Measurements from ENCODE around the gene TNFRSF4.

The TNFRSF4 gene

DNA sequence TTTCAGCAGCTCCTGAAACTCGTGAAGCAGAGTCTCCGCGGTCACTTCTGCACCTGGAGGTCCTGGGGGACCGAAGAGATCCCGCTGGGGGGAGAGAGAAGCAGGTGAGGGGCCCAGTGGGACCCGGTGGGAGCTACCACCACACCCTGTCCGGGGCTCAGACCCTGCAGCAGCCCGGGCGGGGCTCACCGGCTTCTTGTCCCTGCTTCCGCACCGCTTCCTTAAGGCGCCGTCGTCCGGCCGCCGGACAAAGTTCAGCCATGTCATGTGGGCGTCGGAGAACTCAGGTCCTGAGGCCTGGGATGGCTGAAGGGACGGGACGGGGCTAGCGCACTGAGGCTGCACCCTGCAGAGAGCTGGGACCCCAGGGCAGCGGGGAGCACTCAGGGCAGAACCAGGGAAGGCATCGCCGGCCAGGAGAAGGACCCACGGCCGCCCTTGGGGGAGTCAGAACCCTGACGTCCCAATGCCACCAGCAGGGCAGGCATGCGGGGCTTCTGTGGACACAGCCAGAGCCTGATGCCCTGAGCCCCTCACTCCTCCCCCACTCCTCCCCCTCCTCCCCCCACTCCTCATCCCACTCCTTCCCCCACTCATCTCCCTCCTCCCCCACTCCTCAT is 30.3 kb upstream of the TNFRSF4 start:
- FAIRE-seq (no peak), DNase-seq (ENCODE audit: insufficient read length, low spot score) (no peak)
- TF ChIP-seq, protein P1, sequence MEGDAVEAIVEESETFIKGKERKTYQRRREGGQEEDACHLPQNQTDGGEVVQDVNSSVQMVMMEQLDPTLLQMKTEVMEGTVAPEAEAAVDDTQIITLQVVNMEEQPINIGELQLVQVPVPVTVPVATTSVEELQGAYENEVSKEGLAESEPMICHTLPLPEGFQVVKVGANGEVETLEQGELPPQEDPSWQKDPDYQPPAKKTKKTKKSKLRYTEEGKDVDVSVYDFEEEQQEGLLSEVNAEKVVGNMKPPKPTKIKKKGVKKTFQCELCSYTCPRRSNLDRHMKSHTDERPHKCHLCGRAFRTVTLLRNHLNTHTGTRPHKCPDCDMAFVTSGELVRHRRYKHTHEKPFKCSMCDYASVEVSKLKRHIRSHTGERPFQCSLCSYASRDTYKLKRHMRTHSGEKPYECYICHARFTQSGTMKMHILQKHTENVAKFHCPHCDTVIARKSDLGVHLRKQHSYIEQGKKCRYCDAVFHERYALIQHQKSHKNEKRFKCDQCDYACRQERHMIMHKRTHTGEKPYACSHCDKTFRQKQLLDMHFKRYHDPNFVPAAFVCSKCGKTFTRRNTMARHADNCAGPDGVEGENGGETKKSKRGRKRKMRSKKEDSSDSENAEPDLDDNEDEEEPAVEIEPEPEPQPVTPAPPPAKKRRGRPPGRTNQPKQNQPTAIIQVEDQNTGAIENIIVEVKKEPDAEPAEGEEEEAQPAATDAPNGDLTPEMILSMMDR (IDR thresholded peaks at IDR 0.05; ENCODE audit: insufficient read depth, missing control alignments) = no peak

- FAIRE-seq = no peak
- TF ChIP-seq, protein P1 (IDR thresholded peaks at IDR 0.05; ENCODE audit: insufficient read depth, missing control alignments) = no peak
Observed at GRCh38 chr1:1243807-1244191, 29.8 kb upstream of the TNFRSF4 start.

DNA sequence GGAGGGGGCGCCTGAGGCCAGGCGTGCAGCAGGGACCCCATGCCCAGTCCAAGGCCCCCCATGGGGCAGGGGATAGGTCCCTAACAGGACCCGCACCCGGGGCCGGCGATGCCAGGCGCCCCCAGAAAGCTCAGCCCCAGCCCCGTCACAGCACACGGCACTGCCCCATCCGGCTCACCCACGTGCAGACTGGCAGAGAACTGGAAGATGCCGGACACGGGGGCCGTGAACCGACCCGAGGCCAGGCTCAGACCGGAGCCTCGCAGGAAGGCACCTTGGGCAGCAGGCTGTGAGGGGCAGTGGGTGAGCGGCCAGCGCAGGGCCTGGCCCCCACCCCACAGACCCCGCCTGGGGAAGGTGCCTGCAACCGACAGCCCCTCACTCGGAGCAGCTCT is 29.3 kb upstream of the TNFRSF4 start:
- TF ChIP-seq, protein P1 (IDR thresholded peaks at IDR 0.05; ENCODE audit: insufficient read depth, missing control alignments) = no peak
- DNase-seq (ENCODE audit: insufficient read length, low spot score) = no peak
- no peak for FAIRE-seq

More at GRCh38 chr1:1243807-1244191, 29.8 kb upstream of the TNFRSF4 start:
- DNase-seq (ENCODE audit: insufficient read length, low spot score) = no peak

GRCh38 chr1:1242461-1243265 is 28.7 kb upstream of the TNFRSF4 start:
- FAIRE-seq = no peak
- TF ChIP-seq, protein P1 (IDR thresholded peaks at IDR 0.05; ENCODE audit: insufficient read depth, missing control alignments) = no peak
- DNase-seq (ENCODE audit: insufficient read length, low spot score) = no peak

DNA sequence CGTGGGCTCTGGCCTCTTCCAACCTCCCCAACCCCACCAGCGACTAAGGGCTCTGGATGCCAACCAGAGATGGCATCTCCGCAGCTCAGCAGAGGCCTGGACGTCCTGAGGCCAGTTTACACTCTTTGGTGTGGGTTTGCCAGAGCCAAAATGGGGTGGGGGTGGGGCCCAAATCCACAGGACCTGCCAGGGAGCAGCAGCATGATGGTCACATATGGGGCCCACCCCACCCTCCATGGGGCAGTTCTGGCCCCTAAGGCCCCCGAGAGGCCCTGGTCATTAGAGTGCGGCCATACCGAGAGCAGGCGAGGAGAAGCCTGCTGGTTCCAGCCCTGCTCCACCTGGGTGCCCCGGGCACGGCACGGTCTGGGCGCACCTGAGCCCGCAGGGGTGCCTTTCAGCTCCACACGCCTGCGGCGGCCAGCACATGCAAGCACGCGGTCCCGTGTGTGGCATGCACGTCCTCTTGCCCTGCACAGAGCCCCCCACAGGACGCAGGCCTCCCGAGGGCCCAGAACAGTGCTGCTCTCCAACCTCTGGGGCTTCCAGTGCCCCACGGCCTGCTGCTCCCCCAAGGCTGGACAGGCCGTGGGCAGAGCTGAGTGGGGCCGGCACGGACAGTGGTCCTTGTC is 27.8 kb upstream of the TNFRSF4 start:
- TF ChIP-seq, protein P1 (IDR thresholded peaks at IDR 0.05; ENCODE audit: insufficient read depth, missing control alignments) = no peak
- DNase-seq (ENCODE audit: insufficient read length, low spot score) (no peak), FAIRE-seq (no peak)

DNA sequence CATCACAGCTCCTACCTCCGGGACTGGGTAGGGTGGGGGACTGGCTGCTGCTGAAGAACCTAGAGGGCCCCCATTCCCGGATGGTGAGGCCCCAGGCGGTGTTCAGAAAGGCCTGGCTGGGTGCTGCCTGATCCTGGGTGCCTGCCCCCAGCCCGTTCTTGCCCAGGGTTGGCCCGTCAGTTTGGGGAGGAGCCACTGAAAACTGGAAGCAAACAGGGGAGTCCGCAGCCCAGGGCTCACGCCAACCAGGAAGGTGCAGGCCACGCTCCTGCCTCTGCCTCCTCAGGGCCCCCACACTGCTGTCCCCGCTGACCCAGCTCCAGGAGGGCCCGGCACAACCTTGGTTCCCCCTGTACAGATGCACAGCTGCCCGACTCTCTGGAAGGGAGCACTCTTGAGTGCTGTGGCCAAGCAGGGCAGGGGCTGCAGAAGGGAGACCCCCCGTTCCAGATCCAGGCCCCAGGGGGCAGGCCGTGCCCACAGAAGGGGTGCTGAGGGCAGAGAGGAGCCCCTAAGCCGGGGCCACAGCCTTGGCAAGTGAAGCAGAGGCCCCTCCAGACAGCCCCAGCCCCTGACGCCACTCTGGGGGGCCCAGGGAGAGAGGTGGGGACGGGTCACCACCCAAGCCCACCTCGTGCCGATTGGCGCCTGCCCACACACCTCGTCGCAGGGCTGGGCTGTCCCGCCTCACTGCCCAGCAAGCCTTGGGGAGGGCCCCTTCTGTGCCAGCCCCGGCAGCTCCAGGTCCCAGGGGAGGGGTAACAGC is 27.1 kb upstream of the TNFRSF4 start:
- FAIRE-seq = no peak
- TF ChIP-seq, protein P1 (IDR thresholded peaks at IDR 0.05; ENCODE audit: insufficient read depth, missing control alignments) = no peak
- DNase-seq (ENCODE audit: insufficient read length, low spot score) = no peak

Measured in D721Med (cell line).